ENCODE data around the gene P2RX1. TPM values are rescaled to one million over a fixed set of nuclear protein-coding genes. Genes with fewer than 3 reads are reported as not detected.
"Not testable (repeated sequence)": the region's sequence is repeated elsewhere in the genome, so short reads cannot be mapped to it uniquely, and the experiment has no call there.

The P2RX1 gene
- total RNA-seq, 1 donor from 2014 or later: 0.19 TPM

GRCh38 chr17:3951003-3951402 is 34.7 kb upstream of the P2RX1 start:
- Mint-ChIP-seq H3K4me1 (ENCODE audit: low read depth) (no peaks in the 10 kb centered on the region), H3K27ac (no peak overlapping the region), H3K27me3 (peaks cover 1% of the 10 kb centered on the region), H3K36me3 (ENCODE audit: insufficient read depth) (no peaks in the 10 kb centered on the region), H3K4me3 (ENCODE audit: low read depth) (no peak overlapping the region), H3K9me3 (ENCODE audit: low read depth) (no peaks in the 10 kb centered on the region)
- no peak for DNase-seq (ENCODE audit: low spot score, unreplicated experiment)
- no peak for TF ChIP-seq CTCF (IDR thresholded peaks at IDR 0.05; ENCODE audit: unreplicated experiment)

GRCh38 chr17:3950584-3950983 is 34.3 kb upstream of the P2RX1 start:
- H3K4me1 Mint-ChIP-seq (ENCODE audit: low read depth): no peaks in the 10 kb centered on the region
- H3K4me3 Mint-ChIP-seq (ENCODE audit: low read depth): no peak overlapping the region
- peaks cover 3% of the 10 kb centered on the region for H3K27me3 Mint-ChIP-seq

GRCh38 chr17:3949418-3949817 is 33.2 kb upstream of the P2RX1 start:
- Mint-ChIP-seq H3K4me1 (ENCODE audit: low read depth) (no peaks in the 10 kb centered on the region), H3K4me3 (ENCODE audit: low read depth) (no peak overlapping the region), H3K9me3 (ENCODE audit: low read depth) (no peaks in the 10 kb centered on the region), H3K27ac (no peak overlapping the region), H3K36me3 (ENCODE audit: insufficient read depth) (no peaks in the 10 kb centered on the region), H3K27me3 (peaks cover 4% of the 10 kb centered on the region)
- no peak for TF ChIP-seq CTCF (IDR thresholded peaks at IDR 0.05; ENCODE audit: unreplicated experiment)
- no peak for DNase-seq (ENCODE audit: low spot score, unreplicated experiment)

More at GRCh38 chr17:3950584-3950983, 34.3 kb upstream of the P2RX1 start:
- no peaks in the 10 kb centered on the region for H3K36me3 Mint-ChIP-seq (ENCODE audit: insufficient read depth)
- H3K27ac Mint-ChIP-seq: no peak overlapping the region
- no peaks in the 10 kb centered on the region for H3K9me3 Mint-ChIP-seq (ENCODE audit: low read depth)
- no peak for TF ChIP-seq CTCF (IDR thresholded peaks at IDR 0.05; ENCODE audit: unreplicated experiment)
- no peak for DNase-seq (ENCODE audit: low spot score, unreplicated experiment)

- not testable (repeated sequence) for H3K36me3 Mint-ChIP-seq (ENCODE audit: insufficient read depth); H3K4me1 Mint-ChIP-seq (ENCODE audit: low read depth); H3K27ac Mint-ChIP-seq; DNase-seq (ENCODE audit: low spot score, unreplicated experiment); H3K9me3 Mint-ChIP-seq (ENCODE audit: low read depth); H3K4me3 Mint-ChIP-seq (ENCODE audit: low read depth)
- H3K27me3 Mint-ChIP-seq: peaks cover 13% of the 10 kb centered on the region
Observed at GRCh38 chr17:3948551-3948950, 32.3 kb upstream of the P2RX1 start.

- H3K27ac Mint-ChIP-seq: no peak overlapping the region
- no peak overlapping the region for H3K4me3 Mint-ChIP-seq (ENCODE audit: low read depth)
- DNase-seq (ENCODE audit: low spot score, unreplicated experiment): no peak
- H3K9me3 Mint-ChIP-seq (ENCODE audit: low read depth): no peaks in the 10 kb centered on the region
- peaks cover 2% of the 10 kb centered on the region for H3K4me1 Mint-ChIP-seq (ENCODE audit: low read depth)
- no peaks in the 10 kb centered on the region for H3K36me3 Mint-ChIP-seq (ENCODE audit: insufficient read depth)
- peaks cover 21% of the 10 kb centered on the region for H3K27me3 Mint-ChIP-seq
- no peak for TF ChIP-seq CTCF (IDR thresholded peaks at IDR 0.05; ENCODE audit: unreplicated experiment)
Observed at GRCh38 chr17:3947318-3947810, 31.1 kb upstream of the P2RX1 start.

- Mint-ChIP-seq H3K9me3 (ENCODE audit: low read depth) (no peaks in the 10 kb centered on the region), H3K36me3 (ENCODE audit: insufficient read depth) (no peaks in the 10 kb centered on the region), H3K4me3 (ENCODE audit: low read depth) (no peak overlapping the region), H3K4me1 (ENCODE audit: low read depth) (peaks cover 2% of the 10 kb centered on the region), H3K27ac (no peak overlapping the region), H3K27me3 (peaks cover 21% of the 10 kb centered on the region)
- DNase-seq (ENCODE audit: low spot score, unreplicated experiment): no peak
- no peak for TF ChIP-seq CTCF (IDR thresholded peaks at IDR 0.05; ENCODE audit: unreplicated experiment)
Observed at GRCh38 chr17:3946711-3947235, 30.5 kb upstream of the P2RX1 start.

Measured in progenitor cell of endocrine pancreas (in vitro differentiated cells).